ENCODE measurements around the gene LRRC8D.

The LRRC8D gene

GRCh38 chr1:89807503-89807902 is 13.3 kb upstream of the LRRC8D start:
- DNase-seq (ENCODE audit: low read depth, low spot score) = no peak

- DNase-seq (ENCODE audit: low read depth, low spot score) = no peak
These were observed 12.8 kb upstream of the LRRC8D start for GRCh38 chr1:89807983-89808382.

- DNase-seq (ENCODE audit: low read depth, low spot score) = peak; percentile 77
These were observed 12.3 kb upstream of the LRRC8D start for GRCh38 chr1:89808441-89809117.

GRCh38 chr1:89809556-89809955 is 11.3 kb upstream of the LRRC8D start:
- DNase-seq (ENCODE audit: low read depth, low spot score) = no peak

GRCh38 chr1:89810302-89810701 is 10.5 kb upstream of the LRRC8D start:
- no peak for DNase-seq (ENCODE audit: low read depth, low spot score)

- no peak for DNase-seq (ENCODE audit: low read depth, low spot score)
These were observed 10.0 kb upstream of the LRRC8D start for GRCh38 chr1:89810880-89811279.

- DNase-seq (ENCODE audit: low read depth, low spot score) = no peak
These were observed 7.8 kb upstream of the LRRC8D start for GRCh38 chr1:89812992-89813391.

- DNase-seq (ENCODE audit: low read depth, low spot score) = no peak
These were observed 5.8 kb upstream of the LRRC8D start for GRCh38 chr1:89815040-89815439.

GRCh38 chr1:89815611-89816010 is 5.2 kb upstream of the LRRC8D start:
- DNase-seq (ENCODE audit: low read depth, low spot score) = no peak

GRCh38 chr1:89816366-89816765 is 4.5 kb upstream of the LRRC8D start:
- DNase-seq (ENCODE audit: low read depth, low spot score) = no peak

GRCh38 chr1:89821322-89822108 is 683 bp downstream of the LRRC8D start:
- DNase-seq (ENCODE audit: low read depth, low spot score) = peak; percentile 71

- DNase-seq (ENCODE audit: low read depth, low spot score) = no peak
These were observed 1.5 kb downstream of the LRRC8D start for GRCh38 chr1:89822109-89822962.

GRCh38 chr1:89822999-89823628 is 2.3 kb downstream of the LRRC8D start:
- DNase-seq (ENCODE audit: low read depth, low spot score) = no peak

GRCh38 chr1:89823679-89824292 is 3.0 kb downstream of the LRRC8D start:
- DNase-seq (ENCODE audit: low read depth, low spot score) = no peak

- DNase-seq (ENCODE audit: low read depth, low spot score) = no peak
These were observed 5.8 kb downstream of the LRRC8D start for GRCh38 chr1:89826594-89826993.

GRCh38 chr1:89827330-89827729 is 6.5 kb downstream of the LRRC8D start:
- DNase-seq (ENCODE audit: low read depth, low spot score) = no peak

GRCh38 chr1:89827902-89828301 is 7.1 kb downstream of the LRRC8D start:
- no peak for DNase-seq (ENCODE audit: low read depth, low spot score)

- no peak for DNase-seq (ENCODE audit: low read depth, low spot score)
These were observed 8.4 kb downstream of the LRRC8D start for GRCh38 chr1:89829186-89829585.

GRCh38 chr1:89831462-89832120 is 10.8 kb downstream of the LRRC8D start:
- no peak for DNase-seq (ENCODE audit: low read depth, low spot score)

GRCh38 chr1:89832496-89833127 is 11.8 kb downstream of the LRRC8D start:
- no peak for DNase-seq (ENCODE audit: low read depth, low spot score)
